Endothelial cell of umbilical vein (primary cell): Measurements from ENCODE around the gene SPIRE2. TPM values are rescaled to one million over a fixed set of nuclear protein-coding genes. Genes with fewer than 3 reads are reported as not detected.

Experiments
- BruUV-seq: library from RNA; stranded (reverse); fragments of 400-500 nt; replicated peaks from 2 replicates; lab custom pipeline; 2021; lab: Mats Ljungman, UMichigan
- CTCF ChIA-PET: fragments of 300-600, 350-600 bp; sonication (Branson Sonifier 250); formaldehyde crosslinking; loops from one replicate; lab custom pipeline; 2021; ENCODE audit warnings: antibody characterized with exemption, inconsistent platforms; lab: Charles Lee
- POLR2A ChIA-PET: fragments of 300-600, 350-600 bp; sonication (Branson Sonifier 250); formaldehyde crosslinking; loops from one replicate; lab custom pipeline; 2021; ENCODE audit warnings: antibody characterized with exemption, inconsistent platforms; lab: Charles Lee
- DNase-seq: peaks from one replicate; pipeline ENCODE4 v3.0.0-alpha.2; 2011; ENCODE audit warnings: low read depth, low spot score
- FAIRE-seq: peaks from 2 replicates; lab custom pipeline; 2011; peaks lifted over from hg19 to GRCh38; lab: Jason Lieb, UNC
- H2AFZ ChIP-seq: 2 replicates; pipeline ENCODE4 v1.6.0; 2012; ENCODE audit warnings: low read depth, low read length, control low read depth, inconsistent platforms
- H3K27ac ChIP-seq: 2 replicates; pipeline ENCODE4 v1.5.1; 2011; ENCODE audit warnings: low read depth, mild to moderate bottlenecking, control low read depth, low read length, moderate library complexity; ENCODE audit not compliant: insufficient read depth
- H3K27me3 ChIP-seq, 2 experiments: 2 replicates each; pipeline versions ENCODE4 v1.6.0 to v1.6.1; 2011; ENCODE audit warnings: low read length in 2 of 2, mixed read lengths in 1 of 2; ENCODE audit not compliant: control insufficient read depth in 2 of 2, insufficient read depth in 2 of 2
- H3K36me3 ChIP-seq, 2 experiments: 2 replicates in 1 of 2; 3 replicates in 1 of 2; pipeline ENCODE4 v1.5.1; 2011; ENCODE audit warnings: low read length in 2 of 2, mild to moderate bottlenecking in 1 of 2, moderate library complexity in 1 of 2; ENCODE audit not compliant: control insufficient read depth in 2 of 2, insufficient read depth in 2 of 2; ENCODE audit errors: extremely low read depth in 1 of 2
- H3K4me1 ChIP-seq: 3 replicates; pipeline ENCODE4 v1.5.1; 2011; ENCODE audit warnings: mild to moderate bottlenecking, low read length; ENCODE audit not compliant: control insufficient read depth, insufficient read depth; ENCODE audit errors: extremely low read depth
- H3K4me2 ChIP-seq: 2 replicates; pipeline ENCODE4 v1.6.1; 2011; ENCODE audit warnings: low read length, control low read depth, mixed read lengths; ENCODE audit not compliant: insufficient read depth
- H3K4me3 ChIP-seq, 3 experiments: fragments of 200-600 bp in 1 of 3; sonication (generic), shearing (Covaris generic) in 1 of 3; replicated peaks in 1 of 3; 2 replicates each; pipeline ENCODE4 v1.5.1; 2011 to 2016; ENCODE audit warnings: control low read depth in 3 of 3, low read length in 3 of 3, mild to moderate bottlenecking in 2 of 3, inconsistent platforms in 1 of 3, low read depth in 1 of 3, moderate library complexity in 1 of 3; ENCODE audit not compliant: insufficient read depth in 1 of 3
- H3K79me2 ChIP-seq: 2 replicates; pipeline ENCODE4 v1.6.0; 2012; ENCODE audit warnings: low read length, inconsistent platforms; ENCODE audit not compliant: control insufficient read depth, insufficient read depth
- H3K9ac ChIP-seq: replicated peaks from 2 replicates; pipeline ENCODE3; 2011; ENCODE audit warnings: low read length, control low read depth; ENCODE audit not compliant: insufficient read depth; ENCODE audit errors: extremely low read depth
- H3K9me1 ChIP-seq: replicated peaks from 3 replicates; pipeline ENCODE4 v1.6.0; 2011; ENCODE audit warnings: mild to moderate bottlenecking, low read length; ENCODE audit not compliant: control insufficient read depth, insufficient read depth; ENCODE audit errors: extremely low read depth
- H3K9me3 ChIP-seq: replicated peaks from 2 replicates; pipeline ENCODE4 v1.5.1; 2012; ENCODE audit warnings: low read length, inconsistent platforms; ENCODE audit not compliant: control insufficient read depth, insufficient read depth
- H4K20me1 ChIP-seq: replicated peaks from 2 replicates; pipeline ENCODE3; 2011; ENCODE audit warnings: mild to moderate bottlenecking, low read length; ENCODE audit not compliant: control insufficient read depth, insufficient read depth; ENCODE audit errors: extremely low read depth
- FOS ChIP-seq: IDR thresholded peaks from 2 replicates; pipeline ENCODE4 v1.6.1; 2011; ENCODE audit warnings: mild to moderate bottlenecking, low read length, moderate library complexity, borderline replicate concordance; ENCODE audit not compliant: insufficient read depth
- POLR2AphosphoS5 ChIP-seq: IDR thresholded peaks from 2 replicates; pipeline ENCODE4 v1.6.1; 2012; ENCODE audit warnings: low read depth, mild to moderate bottlenecking, control low read depth, low read length, moderate library complexity; ENCODE audit not compliant: insufficient read depth
- dilution Hi-C: fragments of 300-500 bp; cut with MboI; formaldehyde crosslinking; loops from one replicate; pipeline ENCODE4 v1.15.0; 2019; ENCODE audit warnings: low sequenced_read_pairs; ENCODE audit not compliant: extremely low pct_ligation_motif_present
- intact Hi-C: fragments of 100-400 bp; cut with micrococcal nuclease; formaldehyde crosslinking; loops from one replicate; pipeline ENCODE4 v1.10.0; 2022
- polyA plus RNA-seq, 4 experiments: library from polyadenylated mRNA; depleted of rRNA in 3 of 4; stranded (reverse) in 3 of 4; unstranded in 1 of 4; fragments of >200 nt; gene quantifications; 2 replicates each; pipeline versions ENCODE4 v1.2.1 to v1.2.3, GENCODE V29; 2011 to 2012; ENCODE audit warnings: missing spikeins in 1 of 4
- total RNA-seq: library from RNA; stranded (reverse); gene quantifications from 2 replicates; pipeline ENCODE4 v1.2.3, GENCODE V29; 2021
- TF ChIP-seq, protein P1 (sequence below), 2 donors: IDR thresholded peaks; 1 replicate in 1 of 2; 2 replicates in 1 of 2; pipeline ENCODE4 v1.5.1; 2011; ENCODE audit warnings: low read length in 2 of 2, mild to moderate bottlenecking in 2 of 2, moderate library complexity in 2 of 2, control low read depth in 1 of 2, inconsistent platforms in 1 of 2, low read depth in 1 of 2; ENCODE audit not compliant: insufficient read depth in 1 of 2; ENCODE audit errors: extremely low read depth in 1 of 2

The SPIRE2 gene
- total and polyA plus RNA-seq, 2 donors (not counting 3 experiments of a cell fraction or from before 2014, with no cell fraction given): 1.2 to 3.1 TPM

DNA sequence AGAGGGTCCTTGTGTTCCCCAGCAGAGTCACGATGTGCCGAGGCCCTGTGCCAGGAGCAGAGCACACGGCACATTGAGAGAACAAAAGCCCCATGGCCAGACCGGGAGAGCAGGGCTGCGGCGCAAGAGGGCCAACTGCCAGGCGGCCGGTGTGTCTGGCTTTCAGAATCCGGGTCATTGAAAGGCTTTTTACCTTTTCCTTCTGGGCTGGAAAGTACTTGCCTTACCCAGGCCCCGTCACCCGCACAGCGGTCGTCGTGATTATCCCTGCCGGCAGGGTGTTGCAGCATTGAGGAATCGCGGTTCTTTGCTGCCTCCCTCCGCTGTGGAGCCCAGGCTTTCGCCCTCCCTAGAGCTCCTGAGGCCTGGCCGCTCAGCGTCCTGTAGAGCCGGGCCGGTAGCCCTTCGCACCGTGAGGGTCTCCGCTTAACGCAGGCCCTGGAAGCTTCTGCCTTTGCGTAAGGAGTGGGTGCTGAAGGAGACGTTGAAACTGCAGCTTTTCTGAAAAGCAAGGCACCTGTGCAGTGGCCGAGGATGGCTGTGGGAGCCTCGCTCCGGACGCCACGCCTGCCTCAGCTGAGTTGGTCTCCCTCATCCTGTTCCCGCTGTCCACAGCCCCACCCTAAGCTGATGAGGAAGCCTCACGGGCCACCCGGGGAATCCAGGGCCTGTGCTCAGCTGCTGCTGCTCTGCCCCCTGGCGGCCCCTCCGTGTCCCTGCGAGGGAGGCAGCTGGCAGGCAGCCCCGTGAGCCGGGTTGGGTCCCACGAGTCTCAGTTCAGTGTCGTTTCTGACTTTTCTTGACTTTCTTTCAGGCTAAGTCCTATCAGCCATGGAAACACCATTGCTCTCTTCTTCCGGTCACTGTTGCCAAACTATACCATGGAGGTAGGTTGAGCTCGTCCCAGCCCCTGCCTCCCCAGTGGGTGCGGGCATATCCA lies 81.8 kb downstream of the SPIRE2 start:
- DNase-seq: peak; percentile 57
- H3K27ac ChIP-seq: no peak overlapping the region
- no peaks in the 10 kb centered on the region for H3K79me2 ChIP-seq
- H3K4me3 ChIP-seq: no peak overlapping the region
- FAIRE-seq: peak; percentile 80
- H3K36me3 ChIP-seq: peaks cover 8 to 35% of the 10 kb centered on the region in 2 experiments
- H4K20me1 ChIP-seq: no peaks in the 10 kb centered on the region
- H3K4me2 ChIP-seq: no peak overlapping the region
- dilution Hi-C loops: no loop called here
- H3K27me3 ChIP-seq: no peaks in the 10 kb centered on the region
- ChIA-PET CTCF (interaction anchor here (0.8 to 4.9 kb wide), 18 partner anchors 8 to 210 kb away, joined by 3 to 54 read pairs (median 4); partner anchors contain the start of genes MC1R, SPATA2L, TCF25 and TUBB3), POLR2A (interaction anchor here (1.0 to 1.2 kb wide), 2 partner anchors 9 to 12 kb away, joined by 3 to 5 read pairs; partner anchors contain the start of gene MC1R)
- peaks cover 3% of the 10 kb centered on the region for H3K4me1 ChIP-seq
- no peak overlapping the region for H2AFZ ChIP-seq
- no peaks in the 10 kb centered on the region for H3K9me1 ChIP-seq
- H3K9me3 ChIP-seq: no peaks in the 10 kb centered on the region
- TF ChIP-seq FOS (no peak), POLR2AphosphoS5 (peak; percentile 28)
- TF ChIP-seq, protein P1, sequence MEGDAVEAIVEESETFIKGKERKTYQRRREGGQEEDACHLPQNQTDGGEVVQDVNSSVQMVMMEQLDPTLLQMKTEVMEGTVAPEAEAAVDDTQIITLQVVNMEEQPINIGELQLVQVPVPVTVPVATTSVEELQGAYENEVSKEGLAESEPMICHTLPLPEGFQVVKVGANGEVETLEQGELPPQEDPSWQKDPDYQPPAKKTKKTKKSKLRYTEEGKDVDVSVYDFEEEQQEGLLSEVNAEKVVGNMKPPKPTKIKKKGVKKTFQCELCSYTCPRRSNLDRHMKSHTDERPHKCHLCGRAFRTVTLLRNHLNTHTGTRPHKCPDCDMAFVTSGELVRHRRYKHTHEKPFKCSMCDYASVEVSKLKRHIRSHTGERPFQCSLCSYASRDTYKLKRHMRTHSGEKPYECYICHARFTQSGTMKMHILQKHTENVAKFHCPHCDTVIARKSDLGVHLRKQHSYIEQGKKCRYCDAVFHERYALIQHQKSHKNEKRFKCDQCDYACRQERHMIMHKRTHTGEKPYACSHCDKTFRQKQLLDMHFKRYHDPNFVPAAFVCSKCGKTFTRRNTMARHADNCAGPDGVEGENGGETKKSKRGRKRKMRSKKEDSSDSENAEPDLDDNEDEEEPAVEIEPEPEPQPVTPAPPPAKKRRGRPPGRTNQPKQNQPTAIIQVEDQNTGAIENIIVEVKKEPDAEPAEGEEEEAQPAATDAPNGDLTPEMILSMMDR (IDR thresholded peaks at IDR 0.05; ENCODE audit: extremely low read depth in 1 of 2, insufficient read depth in 1 of 2, low read depth in 1 of 2, low read length in 2 of 2): peak; percentile 98 to 99
- no peak overlapping the region for H3K9ac ChIP-seq
- no TSS peak for BruUV-seq
- intact Hi-C loops: no loop called here
